ENCODE results near the gene CEP162. TPM values are rescaled to one million over a fixed set of nuclear protein-coding genes. Genes with fewer than 3 reads are reported as not detected.
"Not testable (repeated sequence)": the region's sequence is repeated elsewhere in the genome, so short reads cannot be mapped to it uniquely, and the experiment has no call there.

The CEP162 gene
- total and polyA plus RNA-seq, 2 experiments from 2014 or later, result 4.1 to 13.7 TPM

- H3K9me2 ChIP-seq (replicated peaks; ENCODE audit: insufficient read depth), result no peaks in the 10 kb centered on the region
- 69% methylated on average over 2 of the region's 2 CpGs for WGBS (ENCODE audit: low lambda C conversion rate, missing lambda C conversion rate)
- no peak overlapping the region for H3K4me2 ChIP-seq
- H3K27ac ChIP-seq, result no peak overlapping the region
- TF ChIP-seq EZH2 (IDR thresholded peaks at IDR 0.05; ENCODE audit: borderline replicate concordance) (no peak), CTCF (IDR thresholded peaks at IDR 0.05; ENCODE audit: poor library complexity) (no peak), EZH2phosphoT487 (IDR thresholded peaks at IDR 0.05; ENCODE audit: low read depth, severe bottlenecking, unreplicated experiment) (no peak)
- no peak overlapping the region for H3K4me3 ChIP-seq
- H3K36me3 ChIP-seq (replicated peaks; ENCODE audit: insufficient read depth, low read depth), result no peaks in the 10 kb centered on the region
- no peaks in the 10 kb centered on the region for H3K79me2 ChIP-seq
- no peaks in the 10 kb centered on the region for H3K27me3 ChIP-seq
- no peaks in the 10 kb centered on the region for H4K20me1 ChIP-seq (ENCODE audit: insufficient read depth, poor library complexity, severe bottlenecking)
- H3K9me3 ChIP-seq (ENCODE audit: low read depth), result no peaks in the 10 kb centered on the region
- peak; percentile 8 for DNase-seq (ENCODE audit: low spot score)
- H3K4me1 ChIP-seq (ENCODE audit: insufficient read depth), result no peaks in the 10 kb centered on the region
- H2AFZ ChIP-seq, result no peak overlapping the region
Measured at GRCh38 chr6:84172080-84172479, 55.4 kb downstream of the CEP162 start.

GRCh38 chr6:84167457-84167856, 60.0 kb downstream of the CEP162 start:
- no peaks in the 10 kb centered on the region for H3K36me3 ChIP-seq (replicated peaks; ENCODE audit: insufficient read depth, low read depth)
- WGBS (ENCODE audit: low lambda C conversion rate, missing lambda C conversion rate), result 95% methylated on average over 1 of the region's 1 CpG

GRCh38 chr6:84166395-84166794, 61.0 kb downstream of the CEP162 start:
- no peaks in the 10 kb centered on the region for H3K9me3 ChIP-seq (ENCODE audit: low read depth)
- no peak overlapping the region for H2AFZ ChIP-seq
- H3K36me3 ChIP-seq (replicated peaks; ENCODE audit: insufficient read depth, low read depth), result no peaks in the 10 kb centered on the region
- H3K27me3 ChIP-seq, result no peaks in the 10 kb centered on the region
- no peaks in the 10 kb centered on the region for H3K4me1 ChIP-seq (ENCODE audit: insufficient read depth)
- no peaks in the 10 kb centered on the region for H4K20me1 ChIP-seq (ENCODE audit: insufficient read depth, poor library complexity, severe bottlenecking)
- no peaks in the 10 kb centered on the region for H3K79me2 ChIP-seq
- no peaks in the 10 kb centered on the region for H3K9me2 ChIP-seq (replicated peaks; ENCODE audit: insufficient read depth)
- H3K4me2 ChIP-seq, result no peak overlapping the region
- no peak overlapping the region for H3K27ac ChIP-seq
- TF ChIP-seq EZH2 (IDR thresholded peaks at IDR 0.05; ENCODE audit: borderline replicate concordance) (no peak), CTCF (IDR thresholded peaks at IDR 0.05; ENCODE audit: poor library complexity) (no peak), EZH2phosphoT487 (IDR thresholded peaks at IDR 0.05; ENCODE audit: low read depth, severe bottlenecking, unreplicated experiment) (no peak)
- no peak for DNase-seq (ENCODE audit: low spot score)
- no peak overlapping the region for H3K4me3 ChIP-seq

More at GRCh38 chr6:84167457-84167856, 60.0 kb downstream of the CEP162 start:
- Histone ChIP-seq H3K9me2 (replicated peaks; ENCODE audit: insufficient read depth) (no peaks in the 10 kb centered on the region), H3K27me3 (no peaks in the 10 kb centered on the region), H3K27ac (no peak overlapping the region), H3K4me1 (ENCODE audit: insufficient read depth) (no peaks in the 10 kb centered on the region), H3K4me3 (no peak overlapping the region), H4K20me1 (ENCODE audit: insufficient read depth, poor library complexity, severe bottlenecking) (no peaks in the 10 kb centered on the region), H3K79me2 (no peaks in the 10 kb centered on the region), H3K4me2 (no peak overlapping the region), H2AFZ (no peak overlapping the region), H3K9me3 (ENCODE audit: low read depth) (no peaks in the 10 kb centered on the region)
- DNase-seq (ENCODE audit: low spot score), result no peak
- TF ChIP-seq EZH2 (IDR thresholded peaks at IDR 0.05; ENCODE audit: borderline replicate concordance) (no peak), EZH2phosphoT487 (IDR thresholded peaks at IDR 0.05; ENCODE audit: low read depth, severe bottlenecking, unreplicated experiment) (no peak), CTCF (IDR thresholded peaks at IDR 0.05; ENCODE audit: poor library complexity) (no peak)

- H3K9me2 ChIP-seq (replicated peaks; ENCODE audit: insufficient read depth); H3K9me3 ChIP-seq (ENCODE audit: low read depth); H3K4me1 ChIP-seq (ENCODE audit: insufficient read depth); DNase-seq (ENCODE audit: low spot score); H3K4me2 ChIP-seq; H3K36me3 ChIP-seq (replicated peaks; ENCODE audit: insufficient read depth, low read depth); H3K27ac ChIP-seq; H2AFZ ChIP-seq; H3K4me3 ChIP-seq; H4K20me1 ChIP-seq (ENCODE audit: insufficient read depth, poor library complexity, severe bottlenecking); H3K79me2 ChIP-seq; H3K27me3 ChIP-seq: not testable (repeated sequence)
- WGBS (ENCODE audit: low lambda C conversion rate, missing lambda C conversion rate), result 92% methylated on average over 3 of the region's 3 CpGs
Measured at GRCh38 chr6:84164328-84164727, 63.1 kb downstream of the CEP162 start.

Data from hepatocyte (in vitro differentiated cells).